Vagina (tissue), 2 donors: ENCODE measurements around the gene SELENBP1. TPM values are rescaled to one million over a fixed set of nuclear protein-coding genes. Genes with fewer than 3 reads are reported as not detected.
"Not testable (repeated sequence)": the region's sequence is repeated elsewhere in the genome, so short reads cannot be mapped to it uniquely, and the experiment has no call there.

Experiments
- DNase-seq, 2 donors: peaks; one replicate each; pipeline ENCODE4 v3.0.0-alpha.2; 2017; ENCODE audit errors: extremely low spot score in 2 of 2
- H3K27ac ChIP-seq: fragments of 200-600 bp; sonication (generic); one replicate; pipeline ENCODE4 v1.5.1; 2019
- H3K27me3 ChIP-seq: fragments of 200-600 bp; sonication (generic); one replicate; pipeline ENCODE4 v1.5.1; 2019
- H3K36me3 ChIP-seq, 2 donors: fragments of 200-600 bp; sonication (generic); one replicate each; pipeline ENCODE4 v1.5.1; 2017 to 2019
- H3K4me1 ChIP-seq: fragments of 200-600 bp; sonication (generic); one replicate; pipeline ENCODE4 v1.5.1; 2019
- H3K4me3 ChIP-seq, 2 donors: fragments of 200-600 bp; sonication (generic); 1 replicate in 1 of 2; 2 replicates in 1 of 2; pipeline ENCODE4 v1.5.1; 2016 to 2019
- H3K9me3 ChIP-seq: fragments of 200-600 bp; sonication (generic); one replicate; pipeline ENCODE4 v1.5.1; 2019
- CTCF ChIP-seq, 3 experiments: fragments of 450-650 bp in 2 of 3; fragments of 200-600 bp in 1 of 3; sonication (generic) in 1 of 3; IDR thresholded peaks; one replicate each; pipeline ENCODE4 v1.5.1; 2017 to 2019; ENCODE audit warnings: antibody characterized with exemption in 3 of 3, mild to moderate bottlenecking in 2 of 3, moderate library complexity in 2 of 3
- POLR2A ChIP-seq, 2 donors: fragments of 450-650 bp; IDR thresholded peaks; one replicate each; pipeline ENCODE4 v1.6.1; 2017; ENCODE audit warnings: antibody characterized with exemption in 2 of 2, mild to moderate bottlenecking in 2 of 2, moderate library complexity in 2 of 2
- POLR2AphosphoS5 ChIP-seq, 2 donors: sonication (generic); formaldehyde crosslinking; IDR thresholded peaks; one replicate each; pipeline ENCODE4 v1.9.0; 2017; ENCODE audit warnings: antibody characterized with exemption in 2 of 2, mild to moderate bottlenecking in 2 of 2, low read depth in 1 of 2; ENCODE audit not compliant: insufficient read depth in 1 of 2
- intact Hi-C: fragments of 100-400 bp; cut with DNase I; formaldehyde crosslinking; loops from one replicate; pipeline ENCODE4 v1.15.1; 2023
- total RNA-seq: library from RNA; depleted of rRNA; stranded (reverse); fragments of >200 nt; gene quantifications from one replicate; pipeline ENCODE4 v1.2.3, GENCODE V29; 2016

Gene SELENBP1
- total RNA-seq, 1 donor from 2014 or later = 30.9 TPM

GRCh38 chr1:151402764-151403163, 30.3 kb upstream of the SELENBP1 start:
- Histone ChIP-seq H3K9me3 (no peaks in the 10 kb centered on the region), H3K27me3 (no peaks in the 10 kb centered on the region), H3K27ac (no peak overlapping the region), H3K36me3 (peaks cover 0 to 50% of the 10 kb centered on the region in 2 donors), H3K4me3 (no peak overlapping the region), H3K4me1 (peaks cover 22% of the 10 kb centered on the region)
- TF ChIP-seq CTCF (IDR thresholded peaks at IDR 0.05) (no peak), POLR2AphosphoS5 (IDR thresholded peaks at IDR 0.05; ENCODE audit: insufficient read depth in 1 of 2, low read depth in 1 of 2) (no peak), POLR2A (IDR thresholded peaks at IDR 0.05) (no peak)
- intact Hi-C loops = no loop called here
- DNase-seq = no peak

- no peak overlapping the region for H3K4me3 ChIP-seq
- DNase-seq = no peak
- no peaks in the 10 kb centered on the region for H3K27me3 ChIP-seq
- TF ChIP-seq CTCF (IDR thresholded peaks at IDR 0.05) (no peak), POLR2A (IDR thresholded peaks at IDR 0.05) (no peak), POLR2AphosphoS5 (IDR thresholded peaks at IDR 0.05; ENCODE audit: insufficient read depth in 1 of 2, low read depth in 1 of 2) (no peak)
- H3K4me1 ChIP-seq = peaks cover 22% of the 10 kb centered on the region
- no peak overlapping the region for H3K27ac ChIP-seq
- intact Hi-C loops = no loop called here
- peaks cover 0 to 42% of the 10 kb centered on the region in 2 donors for H3K36me3 ChIP-seq
- H3K9me3 ChIP-seq = no peaks in the 10 kb centered on the region
Observed at GRCh38 chr1:151401860-151402259, 29.4 kb upstream of the SELENBP1 start.

GRCh38 chr1:151401125-151401788, 28.8 kb upstream of the SELENBP1 start:
- Histone ChIP-seq H3K36me3 (peaks cover 0 to 35% of the 10 kb centered on the region in 2 donors), H3K9me3 (no peaks in the 10 kb centered on the region), H3K27me3 (no peaks in the 10 kb centered on the region), H3K4me3 (no peak overlapping the region), H3K4me1 (peaks cover 22% of the 10 kb centered on the region), H3K27ac (no peak overlapping the region)
- TF ChIP-seq POLR2A (IDR thresholded peaks at IDR 0.05) (no peak), CTCF (IDR thresholded peaks at IDR 0.05) (no peak), POLR2AphosphoS5 (IDR thresholded peaks at IDR 0.05; ENCODE audit: insufficient read depth in 1 of 2, low read depth in 1 of 2) (no peak)
- intact Hi-C loops = no loop called here
- DNase-seq = no peak

- intact Hi-C loops = loop anchor here (5.0 kb wide), 1 partner anchor 57 kb away; no protein-coding TSS in a partner anchor
- DNase-seq = peak in 1 of 2 donors; percentile 95
- TF ChIP-seq POLR2A (IDR thresholded peaks at IDR 0.05) = peak in 1 of 2 donors; percentile 55
- TF ChIP-seq CTCF (IDR thresholded peaks at IDR 0.05) = peak in 2 of 3 experiments; percentile 23 to 29
- TF ChIP-seq POLR2AphosphoS5 (IDR thresholded peaks at IDR 0.05; ENCODE audit: insufficient read depth in 1 of 2, low read depth in 1 of 2) = peak; percentile 89 to 99
- Histone ChIP-seq H3K4me1 (peaks cover 22% of the 10 kb centered on the region), H3K27ac (peak within 1 kb of the TSS; percentile 95), H3K9me3 (no peaks in the 10 kb centered on the region), H3K36me3 (peaks cover 0 to 18% of the 10 kb centered on the region in 2 donors), H3K4me3 (peak within 1 kb of the TSS; percentile 50 to 100), H3K27me3 (no peaks in the 10 kb centered on the region)
Observed at GRCh38 chr1:151399324-151400171, 27.0 kb upstream of the SELENBP1 start, which contains the start of gene PSMB4. Gene PSMB4, plus strand, starts transcription at chr1:151399573. Its CDS starts 15 bp downstream, at chr1:151399588.

GRCh38 chr1:151396265-151396664, 23.8 kb upstream of the SELENBP1 start:
- not testable (repeated sequence) for H3K4me3 ChIP-seq, H3K9me3 ChIP-seq, H3K27me3 ChIP-seq, H3K27ac ChIP-seq, H3K36me3 ChIP-seq, DNase-seq
- intact Hi-C loops = loop anchor here (5.0 kb wide), 1 partner anchor 54 kb away; no protein-coding TSS in a partner anchor
- H3K4me1 ChIP-seq = peaks cover 16% of the 10 kb centered on the region
